Activated CD8-positive, alpha-beta memory T cell treated with anti-CD3 and anti-CD28 coated beads, Interleukin-2, amount 50 U/mL, for 48 hours (primary cell): ENCODE data around the gene PAPPA2.

Experiments
- DNase-seq: peaks from one replicate; pipeline ENCODE4 v3.0.0-alpha.2; 2020

The PAPPA2 gene

DNA sequence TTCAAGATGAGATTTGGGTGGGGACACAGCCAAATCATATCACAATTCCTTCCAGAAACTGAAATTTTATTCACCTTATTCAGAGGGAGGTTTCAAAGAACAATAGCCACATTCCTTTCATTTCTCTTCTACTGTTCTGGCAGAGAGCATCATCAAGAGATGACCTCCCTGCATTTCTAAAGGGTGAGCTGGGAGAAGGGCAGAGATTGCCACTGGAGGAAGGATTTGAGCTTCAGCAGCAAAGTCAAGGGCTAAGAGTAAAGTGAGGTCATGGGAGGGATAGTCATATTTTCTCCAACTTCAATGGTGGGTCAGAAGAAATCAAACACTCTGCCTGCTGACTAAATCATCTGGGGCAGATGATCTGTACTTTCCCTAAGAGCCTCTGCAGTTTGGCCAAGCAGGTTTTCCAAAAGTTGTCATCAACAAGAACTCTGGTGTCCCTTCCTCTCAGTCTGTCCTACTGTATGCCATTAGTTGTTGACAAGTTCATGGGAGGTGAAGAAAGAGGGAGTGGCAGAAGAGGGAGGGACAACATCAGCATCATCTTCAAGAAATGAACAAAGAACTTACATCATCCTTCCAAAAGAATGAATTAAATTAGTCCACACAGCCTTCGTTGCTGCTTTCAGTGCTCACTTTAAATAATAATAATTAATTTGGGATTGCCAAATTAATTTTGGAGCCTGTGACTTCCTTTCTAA lies 403.2 kb downstream of the PAPPA2 start:
- DNase-seq: no peak

DNA sequence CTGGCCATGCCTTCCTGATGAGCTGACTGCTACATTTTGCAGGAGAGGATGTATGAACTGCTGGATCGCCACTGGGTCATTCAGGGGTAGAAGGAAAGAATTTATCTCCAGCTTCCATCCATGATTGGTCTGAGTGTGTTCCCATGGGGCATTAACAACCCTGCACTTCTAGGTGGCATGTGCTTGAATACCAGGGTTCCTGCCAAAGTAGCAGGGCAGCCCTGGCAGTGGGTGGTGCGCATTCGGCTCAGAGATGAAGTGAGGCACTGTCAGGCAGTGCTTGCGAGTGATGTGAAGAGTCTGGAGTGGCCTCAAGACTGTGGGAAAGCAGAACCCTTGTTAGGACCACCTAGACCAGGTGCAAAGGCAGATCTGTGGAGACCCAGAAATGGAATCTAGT lies 406.6 kb downstream of the PAPPA2 start:
- no peak for DNase-seq

DNA sequence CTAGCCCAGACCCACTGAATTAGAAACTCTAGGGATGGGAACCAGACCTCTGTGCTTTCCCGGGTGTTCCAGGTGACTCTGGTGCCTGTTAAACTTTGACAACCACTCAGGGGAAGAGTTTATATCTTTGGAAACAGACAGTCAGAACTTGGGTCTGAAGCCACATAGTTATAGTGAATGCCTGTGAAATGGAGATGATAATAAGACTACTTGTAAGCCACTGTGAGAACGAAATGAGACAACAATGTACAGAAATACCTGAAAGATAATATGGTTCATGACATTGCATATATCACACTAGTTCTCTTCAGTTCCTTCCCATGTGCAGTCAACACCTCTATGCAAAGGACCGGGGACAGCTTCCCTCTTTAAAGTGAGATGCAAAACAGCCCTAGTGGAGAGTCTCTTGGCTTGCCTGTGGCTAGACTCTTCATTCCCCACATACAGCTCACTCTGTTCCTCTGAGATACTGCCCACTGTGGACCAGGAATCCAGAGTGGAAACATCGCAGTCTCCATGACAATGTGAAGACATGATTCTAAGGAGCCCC lies 414.1 kb downstream of the PAPPA2 start:
- DNase-seq: no peak

DNA sequence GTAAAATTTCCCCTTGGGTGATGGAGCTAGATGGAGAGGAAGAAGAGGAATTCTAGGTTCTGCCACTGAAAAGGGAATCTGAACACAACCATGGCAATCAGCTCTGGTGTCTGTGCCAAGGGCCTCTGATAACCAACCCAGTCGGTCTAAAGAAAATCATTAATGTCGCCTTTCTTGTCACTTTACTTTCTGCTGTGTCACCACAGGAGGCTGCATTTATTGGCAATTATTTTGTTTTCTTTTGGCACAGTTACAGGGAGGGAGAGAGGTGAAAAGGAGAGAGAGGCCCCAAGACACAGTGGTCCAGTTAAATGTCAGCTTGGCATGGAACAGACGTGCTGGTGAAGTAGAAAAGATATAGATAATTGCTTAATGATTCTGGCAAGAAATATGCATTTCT lies 414.6 kb downstream of the PAPPA2 start:
- DNase-seq: no peak

DNA sequence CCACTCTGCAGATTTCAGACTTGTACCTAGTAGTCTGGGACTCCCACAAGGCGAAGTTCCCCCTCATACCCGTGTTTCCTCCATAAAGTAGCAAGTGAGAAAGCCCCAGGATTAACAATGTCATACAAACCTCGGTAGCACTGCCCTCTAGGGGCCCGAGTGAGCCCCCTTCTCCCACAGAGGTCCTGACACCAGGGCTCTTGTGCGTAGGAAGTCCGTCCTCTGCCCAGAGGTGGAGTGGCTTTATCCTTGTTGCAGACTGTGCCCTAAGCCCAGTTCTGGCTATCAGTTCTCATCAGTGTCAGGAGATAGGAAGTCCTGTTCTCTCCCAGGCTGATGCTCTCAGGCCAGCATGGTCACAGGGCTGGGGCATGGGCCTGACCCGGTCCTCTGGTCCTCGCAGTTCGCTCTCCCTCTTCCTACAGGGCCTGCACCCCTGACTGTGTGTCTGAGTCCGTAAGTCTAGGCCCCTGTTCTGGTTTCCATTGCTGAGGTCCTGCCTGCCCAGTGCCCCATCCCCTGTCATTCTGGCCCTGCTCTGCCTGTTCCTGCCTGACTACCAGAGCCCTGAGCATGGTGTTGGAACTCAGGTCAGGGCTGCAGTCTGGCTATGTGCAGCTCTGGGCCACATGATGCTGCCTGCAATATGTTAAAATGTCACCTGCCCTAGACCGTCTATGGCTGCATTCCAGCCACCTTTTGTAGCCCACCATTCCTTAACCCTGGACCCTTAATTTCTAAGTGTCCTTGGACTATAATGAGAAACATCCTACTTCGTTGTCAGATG lies 416.0 kb downstream of the PAPPA2 start:
- DNase-seq: no peak

DNA sequence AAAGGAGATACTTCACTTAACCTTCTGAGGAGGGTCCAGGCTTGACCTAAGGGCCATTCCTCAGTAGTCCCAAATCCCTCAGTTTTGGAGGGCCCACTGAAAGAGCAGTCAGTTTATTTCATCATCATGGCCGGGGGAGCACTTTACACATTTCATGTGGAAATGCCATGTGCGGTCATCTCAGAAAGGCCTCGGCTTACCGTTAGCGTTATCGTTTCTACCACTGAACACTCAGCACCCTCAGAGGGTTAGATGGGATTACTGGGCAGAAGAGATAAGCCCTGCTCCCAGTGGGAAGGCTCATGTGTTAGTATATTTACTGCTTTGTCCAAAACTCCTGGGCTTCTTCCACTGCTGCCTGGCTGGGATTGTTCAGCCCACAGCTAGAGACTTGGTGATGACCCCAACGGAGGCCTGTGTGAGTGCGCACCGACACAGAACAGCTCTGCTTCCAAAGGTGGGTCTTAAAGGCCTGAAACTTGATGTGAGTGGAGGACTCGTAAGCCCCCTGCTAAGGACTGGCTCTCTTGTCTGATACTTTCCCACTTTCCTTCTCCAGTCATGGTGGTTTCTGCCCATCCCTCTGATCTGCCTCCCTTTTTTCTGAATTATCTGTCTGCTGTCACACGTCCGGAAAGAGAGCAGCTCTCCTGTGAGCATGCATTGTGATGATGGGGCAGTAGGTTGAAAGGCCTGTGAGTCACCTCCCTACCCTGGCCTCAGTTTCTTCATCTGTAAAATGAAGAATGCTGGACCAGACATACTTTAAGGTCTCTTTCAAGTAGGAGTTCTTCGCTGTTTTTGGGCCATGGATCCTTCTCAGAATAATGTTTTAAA lies 417.0 kb downstream of the PAPPA2 start:
- no peak for DNase-seq

DNA sequence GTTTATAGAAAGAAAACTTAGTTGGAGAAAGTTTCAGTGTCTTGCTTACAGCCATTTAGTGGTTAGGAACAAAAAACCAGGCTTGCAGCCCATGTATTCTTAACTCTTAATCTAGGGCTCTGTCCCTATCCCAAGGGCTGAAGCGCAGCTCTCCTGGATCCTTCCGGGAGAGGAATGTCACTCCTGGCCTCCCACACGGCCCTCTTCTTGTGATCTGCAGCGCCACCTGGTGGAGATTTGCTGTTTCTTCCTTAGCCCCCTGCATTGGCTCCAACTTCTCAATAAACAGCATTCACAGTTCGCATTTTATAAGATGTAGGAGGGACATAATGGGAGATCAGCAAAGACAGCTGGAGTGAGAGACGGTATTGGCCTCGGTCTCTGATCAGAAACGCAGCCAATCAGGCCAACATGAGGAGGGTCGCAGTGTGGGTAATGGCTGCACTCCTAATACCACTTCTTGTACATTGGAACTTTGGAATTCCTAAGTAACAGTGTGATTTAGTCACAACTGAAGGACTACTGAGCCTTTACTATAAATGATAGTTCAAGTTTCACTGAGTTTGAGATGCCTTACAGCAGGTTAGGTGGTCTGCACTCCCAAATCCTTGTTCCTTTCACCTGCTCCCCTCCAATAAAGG lies 418.1 kb downstream of the PAPPA2 start:
- DNase-seq: peak; percentile 81

DNA sequence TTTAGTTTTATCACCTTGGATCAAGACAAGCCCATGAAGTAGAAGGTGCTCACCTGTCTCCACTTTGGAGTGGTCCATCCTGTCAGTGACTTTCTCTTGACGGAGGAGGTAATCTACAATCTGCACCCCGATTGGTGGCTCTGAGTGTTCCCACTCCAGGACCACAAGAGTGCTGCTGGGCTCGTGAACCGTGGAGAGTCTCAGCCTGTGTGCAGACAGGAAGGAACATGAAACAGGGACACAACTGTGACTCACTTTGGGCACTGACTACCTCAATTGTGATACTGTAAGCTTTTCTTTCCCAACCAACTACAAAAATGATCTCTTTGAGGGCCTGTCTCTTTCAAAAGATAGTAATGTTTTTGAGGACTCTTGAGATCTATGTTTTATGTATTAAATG lies 421.3 kb downstream of the PAPPA2 start:
- no peak for DNase-seq

DNA sequence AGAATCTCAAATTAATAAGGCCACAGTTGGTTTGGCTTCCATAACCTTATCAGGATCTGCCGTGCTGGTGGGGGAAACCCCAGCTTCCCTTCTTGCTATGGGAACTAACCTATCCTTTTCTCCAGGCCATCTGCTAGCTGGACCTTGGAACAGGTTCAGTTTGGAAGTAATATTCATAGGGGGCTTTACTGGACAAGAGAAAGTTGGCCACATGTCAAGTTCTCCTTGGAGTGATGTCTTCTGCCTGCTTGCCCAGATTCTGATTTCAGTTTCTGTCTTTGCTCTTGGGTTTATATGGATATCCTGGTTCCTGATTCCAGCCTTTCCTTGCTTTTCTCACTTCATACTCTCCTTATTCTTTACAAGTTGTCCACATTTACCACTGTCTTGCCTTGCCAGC lies 421.9 kb downstream of the PAPPA2 start:
- DNase-seq: no peak

DNA sequence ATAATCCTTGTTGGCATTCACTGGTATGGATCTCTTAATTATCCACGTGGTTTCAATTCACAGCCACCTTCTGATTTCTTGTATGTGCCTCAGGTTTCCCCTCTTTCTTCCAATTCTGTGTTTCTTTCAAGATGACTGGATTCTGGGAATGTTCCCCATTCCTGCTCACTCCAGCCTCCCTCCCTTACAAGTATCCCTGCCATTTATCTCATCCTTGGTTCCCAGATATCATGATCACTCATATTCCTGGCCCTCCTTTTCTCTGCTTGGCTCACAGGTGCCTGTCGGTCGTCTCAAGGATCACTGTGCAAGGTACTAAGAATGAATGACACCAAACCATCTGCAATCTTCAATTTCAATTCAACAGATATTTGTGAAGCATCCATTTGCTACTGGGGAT lies 422.4 kb downstream of the PAPPA2 start:
- no peak for DNase-seq

DNA sequence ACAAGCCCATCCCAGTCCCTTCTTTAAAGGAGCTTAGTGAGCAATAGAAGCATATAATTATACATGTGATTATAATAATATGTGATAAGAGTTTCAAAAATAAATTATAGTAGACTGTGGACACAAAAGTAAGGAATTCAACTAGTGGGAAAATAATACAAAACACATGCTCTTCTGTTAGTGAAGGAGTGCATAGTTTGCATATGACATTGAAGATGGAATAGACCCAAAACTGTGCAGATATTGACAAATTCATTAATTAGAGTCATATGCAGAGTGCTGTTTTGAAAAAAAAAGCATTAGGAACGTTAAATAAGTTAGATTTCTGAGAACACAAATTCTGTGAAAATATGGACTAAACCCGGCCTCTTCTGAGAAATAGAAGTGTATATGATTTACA lies 422.8 kb downstream of the PAPPA2 start:
- DNase-seq: no peak

DNA sequence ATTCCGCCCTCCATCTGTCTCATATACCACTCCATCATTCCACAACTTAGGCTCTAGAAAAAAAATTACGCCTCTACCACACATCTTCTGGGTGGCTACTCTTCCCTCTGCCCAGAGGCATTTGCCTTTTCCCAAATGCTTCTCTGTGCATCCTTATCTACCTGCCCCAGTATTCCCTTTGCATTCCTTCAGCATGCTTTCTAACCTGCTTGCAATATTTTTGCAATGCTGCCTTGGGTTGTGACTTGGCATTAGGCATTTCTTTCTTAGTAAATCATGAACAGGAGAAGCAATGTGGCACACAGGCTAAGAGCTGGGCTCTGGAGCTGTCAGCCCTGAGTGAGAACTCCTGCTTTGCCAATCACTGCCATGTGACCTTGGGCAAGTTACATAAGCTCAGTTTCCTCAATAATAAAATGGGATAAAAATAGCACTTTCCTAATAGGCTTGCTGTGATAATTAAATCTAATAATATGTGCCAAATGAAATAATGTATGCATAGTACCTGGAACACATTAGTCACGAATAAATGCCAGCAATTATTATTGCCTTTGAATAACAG lies 425.6 kb downstream of the PAPPA2 start:
- no peak for DNase-seq

DNA sequence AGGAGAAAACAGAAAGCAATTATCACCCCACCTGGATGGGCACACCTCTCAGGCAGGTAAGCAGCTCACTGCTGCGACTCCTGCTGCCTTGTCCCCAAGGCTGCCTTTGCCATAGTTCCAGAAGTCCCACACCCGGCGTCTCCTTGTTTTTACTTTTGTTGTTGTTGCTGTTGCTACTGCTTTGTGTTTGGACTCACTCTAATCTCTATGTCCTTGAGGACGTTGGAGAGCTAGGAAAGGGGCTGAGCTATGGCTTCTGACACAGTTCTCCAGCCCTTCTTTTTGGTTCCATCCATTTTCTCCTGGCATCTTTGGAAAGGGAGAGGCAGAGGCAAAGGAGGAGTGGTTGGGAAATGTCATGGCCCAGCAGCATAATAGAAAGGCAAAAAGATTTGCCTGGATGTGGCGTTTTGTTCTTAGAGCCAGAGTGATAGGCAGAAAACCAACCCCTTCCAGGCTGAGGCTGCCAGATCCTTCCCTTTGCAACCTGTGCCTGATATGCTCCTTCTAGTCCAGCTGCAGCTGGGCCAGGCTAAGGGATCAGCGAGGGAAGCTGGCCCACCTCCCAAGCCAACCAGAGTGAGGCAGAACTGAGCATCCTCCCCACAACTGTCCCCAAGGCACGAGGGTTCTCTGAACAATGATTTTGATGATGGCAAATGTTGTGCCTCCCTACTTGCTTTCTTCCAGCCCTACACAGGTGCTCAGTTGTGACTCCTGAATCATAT lies 430.8 kb downstream of the PAPPA2 start:
- DNase-seq: no peak

DNA sequence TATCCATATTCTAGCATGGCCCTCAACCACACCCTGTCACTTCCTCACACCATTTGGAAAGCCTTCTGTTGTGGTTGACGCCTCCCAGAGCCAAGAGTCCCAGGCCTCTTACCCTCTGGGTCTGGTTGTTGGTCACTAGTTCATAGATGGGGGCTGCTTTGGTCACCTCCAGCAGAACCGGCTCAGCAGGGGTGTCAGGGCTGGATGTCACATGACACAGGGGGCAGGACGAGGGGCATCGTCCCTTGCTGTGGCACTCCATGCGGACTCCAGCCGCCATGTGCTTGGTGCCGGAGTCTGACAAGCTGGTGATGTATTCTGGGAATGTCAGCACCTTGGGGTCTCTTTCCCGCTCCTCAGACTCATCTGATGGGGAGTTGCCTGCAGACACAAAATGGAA lies 431.5 kb downstream of the PAPPA2 start:
- DNase-seq: no peak
